ENCODE measurements around the gene PAFAH1B1.
"Not testable (repeated sequence)": the region's sequence is repeated elsewhere in the genome, so short reads cannot be mapped to it uniquely, and the experiment has no call there.

PAFAH1B1 gene

DNA sequence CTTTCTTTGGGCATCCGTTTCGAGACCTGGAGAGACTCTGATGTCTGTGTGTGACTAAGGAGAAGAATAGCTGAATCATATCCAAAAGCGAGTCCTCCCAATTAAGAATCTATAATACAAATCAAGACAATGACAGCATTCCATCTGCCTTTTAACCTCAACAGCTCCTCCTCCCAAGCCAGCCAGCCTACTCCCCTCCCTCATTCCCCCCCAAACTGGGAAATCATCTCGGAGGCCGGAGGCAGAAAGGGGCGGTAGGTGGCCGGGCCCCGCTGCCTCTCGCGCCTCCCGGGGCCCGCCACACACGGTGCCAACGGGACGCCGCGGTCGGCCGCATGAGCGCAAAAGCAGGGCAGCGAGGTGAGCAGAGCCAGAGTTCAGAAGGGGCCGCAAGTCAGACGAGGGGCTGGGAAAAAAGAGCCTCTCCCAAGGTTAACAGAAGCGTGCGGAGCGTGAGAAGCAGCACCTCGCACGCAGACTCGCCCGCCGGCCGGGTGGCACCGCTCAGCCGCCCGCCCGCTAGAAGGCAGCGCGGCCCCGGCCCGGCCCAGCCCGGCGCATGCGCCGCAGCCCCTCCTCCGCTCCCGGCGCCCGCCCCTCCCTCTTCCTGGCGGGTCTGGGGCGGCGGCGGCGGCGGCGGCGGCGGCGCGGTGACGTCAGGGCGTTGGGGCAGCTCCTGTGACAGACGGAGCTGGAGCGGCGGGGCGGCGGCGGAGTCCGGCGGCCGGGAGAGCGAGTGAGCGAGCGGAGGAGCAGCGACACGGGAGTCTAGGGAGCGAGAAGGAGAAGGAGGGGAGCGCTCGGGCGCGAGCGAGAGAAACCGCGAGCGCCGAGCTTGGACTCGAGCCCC lies at the start of gene PAFAH1B1:
PAFAH1B1 (plus strand) TSS at position 684 of the 850 bp plus-strand sequence. CDS start 44,635 bp downstream, outside the sequence.
- DNase-seq (ENCODE audit: low read depth), result peak; percentile 35
- H3K4me3 ChIP-seq (ENCODE audit: low read depth, low read length), result peak within 1 kb of the TSS; percentile 92

DNA sequence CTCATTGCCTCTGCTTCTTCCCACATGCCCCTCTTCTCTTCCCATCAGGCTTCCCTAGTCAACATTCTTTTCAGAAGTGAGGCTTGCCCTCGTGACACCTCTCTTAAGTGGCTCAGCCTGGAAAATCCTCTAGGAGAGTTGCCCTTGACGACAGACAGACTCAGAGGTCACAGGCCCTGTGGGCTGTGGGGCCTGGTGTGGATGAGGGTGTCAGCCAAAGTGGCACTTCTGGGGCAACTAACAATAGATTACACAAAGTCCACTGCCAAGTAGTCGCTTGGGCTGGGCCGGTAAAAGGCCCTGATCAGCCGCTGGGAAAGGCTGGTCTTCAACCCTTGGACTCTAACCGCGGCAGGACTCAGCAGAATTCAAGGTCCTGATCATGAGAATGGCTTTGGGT lies 48.1 kb upstream of the PAFAH1B1 start:
- no peak overlapping the region for H3K4me3 ChIP-seq (ENCODE audit: low read depth, low read length)
- DNase-seq (ENCODE audit: low read depth), result no peak

DNA sequence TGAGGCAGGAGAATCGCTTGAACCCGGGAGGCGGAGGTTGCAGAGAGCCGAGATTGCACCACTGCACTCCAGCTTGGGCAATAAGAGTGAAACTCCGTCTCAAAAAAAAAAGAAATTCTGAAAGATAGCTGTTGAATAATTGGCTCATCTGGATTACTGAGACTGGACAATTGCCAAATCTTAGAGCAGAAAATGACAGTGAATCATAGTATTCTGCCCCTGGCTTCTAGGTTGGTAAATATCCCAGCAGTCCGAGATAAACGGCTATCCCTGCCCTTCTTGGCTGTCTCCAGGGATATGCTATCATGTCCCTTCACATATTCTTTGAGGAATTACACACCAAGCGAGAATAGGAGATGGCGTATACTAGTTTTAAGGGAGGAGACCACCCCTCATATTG lies 46.3 kb upstream of the PAFAH1B1 start:
- no peak overlapping the region for H3K4me3 ChIP-seq (ENCODE audit: low read depth, low read length)
- DNase-seq (ENCODE audit: low read depth), result no peak

DNA sequence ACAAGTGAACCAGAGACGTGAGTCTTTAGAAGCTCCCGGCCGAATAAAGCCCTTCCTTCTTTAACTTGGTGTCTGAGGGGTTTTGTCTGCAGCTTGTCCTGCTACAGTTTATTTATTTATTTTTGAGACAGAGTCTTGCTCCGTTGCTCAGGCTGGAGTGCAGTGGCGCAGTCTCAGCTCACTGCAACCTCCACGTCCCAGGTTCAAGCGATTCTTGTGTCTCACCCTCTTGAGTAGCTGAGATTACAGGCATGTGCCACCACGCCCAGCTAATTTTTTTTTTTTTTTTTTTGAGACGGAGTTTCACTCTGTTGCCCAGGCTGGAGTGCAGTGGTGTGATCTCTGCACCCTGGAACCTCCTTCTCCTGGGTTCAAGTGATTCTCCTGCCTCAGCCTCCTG lies 45.4 kb upstream of the PAFAH1B1 start:
- H3K4me3 ChIP-seq (ENCODE audit: low read depth, low read length); DNase-seq (ENCODE audit: low read depth): not testable (repeated sequence)

DNA sequence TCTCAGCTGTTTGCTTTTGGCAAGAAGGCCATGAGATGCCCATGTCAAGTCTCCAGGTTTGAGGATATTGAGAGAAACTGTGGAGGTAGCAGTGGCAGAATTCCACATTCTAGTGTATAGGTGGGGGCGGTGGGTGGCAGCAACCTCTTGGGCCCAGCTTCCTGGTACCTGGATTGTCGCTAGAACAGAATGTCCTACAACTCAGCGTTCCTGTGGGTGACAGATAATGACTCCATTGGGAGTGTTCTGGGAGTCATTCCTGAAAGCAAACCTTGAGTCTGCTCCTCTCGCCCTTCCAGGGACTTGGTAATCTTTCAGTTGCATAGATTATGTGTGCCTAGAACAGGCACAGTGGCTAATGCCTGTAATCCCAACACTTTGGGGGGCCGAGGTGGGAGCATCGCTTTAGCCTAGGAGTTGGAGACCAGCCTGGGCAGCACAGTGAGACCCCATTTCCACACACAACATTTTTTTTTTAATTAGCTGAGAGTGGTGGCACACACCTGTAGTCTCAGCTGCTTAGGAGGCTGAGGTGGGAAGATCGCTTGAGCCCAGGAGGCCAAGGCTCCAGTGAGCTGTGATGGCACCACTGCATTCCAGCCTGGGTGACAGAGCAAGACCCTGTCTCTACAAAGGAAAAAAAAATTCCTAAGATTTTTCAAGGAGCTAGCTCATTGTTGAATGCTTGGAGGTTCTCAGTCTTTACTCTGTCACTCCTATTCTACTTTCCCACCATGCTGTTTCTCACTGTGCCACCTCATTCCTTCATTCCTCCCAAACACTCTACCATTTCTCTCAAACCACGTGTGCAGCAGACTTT lies 43.9 kb upstream of the PAFAH1B1 start:
- H3K4me3 ChIP-seq (ENCODE audit: low read depth, low read length), result no peak overlapping the region
- no peak for DNase-seq (ENCODE audit: low read depth)

DNA sequence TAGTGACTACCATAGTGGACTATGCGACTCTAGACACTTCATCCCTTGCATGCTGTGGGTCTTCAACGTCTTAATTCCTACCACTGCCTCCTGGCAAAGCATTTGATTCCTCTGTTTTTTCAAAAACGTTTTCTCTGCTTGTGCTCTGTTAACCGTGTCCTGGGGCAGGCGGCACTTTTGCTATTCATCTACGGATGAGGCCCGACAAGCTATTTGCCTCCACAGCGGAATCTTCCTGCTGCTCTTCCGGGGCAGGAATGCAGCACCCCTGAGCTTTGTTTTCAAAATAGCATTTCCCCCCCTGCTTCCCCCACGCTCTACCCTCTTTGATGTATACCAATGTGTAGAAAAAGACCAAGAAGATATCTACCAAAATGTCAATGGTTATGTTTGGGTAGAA lies 42.0 kb upstream of the PAFAH1B1 start:
- H3K4me3 ChIP-seq (ENCODE audit: low read depth, low read length), result no peak overlapping the region
- DNase-seq (ENCODE audit: low read depth), result no peak

DNA sequence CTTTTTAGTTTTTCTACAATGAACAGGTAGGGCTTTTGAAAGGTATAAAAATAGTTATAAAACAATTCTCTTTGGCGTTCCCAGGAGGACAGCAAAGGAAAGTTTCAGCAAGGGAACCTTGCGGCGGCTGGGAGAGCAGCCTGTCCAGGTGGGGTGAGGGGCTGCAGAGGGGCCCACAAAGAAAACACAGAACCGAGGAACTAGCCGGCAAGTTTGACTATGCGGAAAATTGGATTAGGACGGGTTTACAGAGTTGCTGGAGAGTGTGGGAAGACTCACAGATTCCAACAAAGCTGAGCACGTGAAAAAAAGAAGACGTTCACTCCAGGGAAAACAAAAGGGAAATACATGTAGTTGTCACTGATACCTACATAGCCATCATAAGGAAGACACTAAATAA lies 41.5 kb upstream of the PAFAH1B1 start:
- no peak overlapping the region for H3K4me3 ChIP-seq (ENCODE audit: low read depth, low read length)
- DNase-seq (ENCODE audit: low read depth), result no peak

DNA sequence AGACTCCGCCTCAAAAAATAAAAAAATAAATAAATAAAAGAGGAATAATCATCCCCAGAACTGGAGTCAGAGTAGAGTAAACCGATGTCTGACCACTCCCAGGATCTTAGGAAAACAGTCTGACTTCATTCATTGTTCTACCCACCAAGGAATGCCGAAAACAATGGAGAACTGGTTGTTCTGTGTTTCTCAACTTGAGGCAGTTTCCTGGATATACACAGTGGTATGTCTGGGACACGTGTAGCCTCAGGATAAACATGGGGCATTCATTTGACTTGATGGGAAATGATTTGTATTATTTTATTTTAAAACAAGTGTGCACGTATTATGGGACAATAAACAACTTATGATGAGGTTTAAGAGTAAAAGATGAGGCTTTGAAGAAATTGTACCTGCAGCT lies 32.8 kb upstream of the PAFAH1B1 start:
- H3K4me3 ChIP-seq (ENCODE audit: low read depth, low read length), result no peak overlapping the region
- DNase-seq (ENCODE audit: low read depth), result no peak

DNA sequence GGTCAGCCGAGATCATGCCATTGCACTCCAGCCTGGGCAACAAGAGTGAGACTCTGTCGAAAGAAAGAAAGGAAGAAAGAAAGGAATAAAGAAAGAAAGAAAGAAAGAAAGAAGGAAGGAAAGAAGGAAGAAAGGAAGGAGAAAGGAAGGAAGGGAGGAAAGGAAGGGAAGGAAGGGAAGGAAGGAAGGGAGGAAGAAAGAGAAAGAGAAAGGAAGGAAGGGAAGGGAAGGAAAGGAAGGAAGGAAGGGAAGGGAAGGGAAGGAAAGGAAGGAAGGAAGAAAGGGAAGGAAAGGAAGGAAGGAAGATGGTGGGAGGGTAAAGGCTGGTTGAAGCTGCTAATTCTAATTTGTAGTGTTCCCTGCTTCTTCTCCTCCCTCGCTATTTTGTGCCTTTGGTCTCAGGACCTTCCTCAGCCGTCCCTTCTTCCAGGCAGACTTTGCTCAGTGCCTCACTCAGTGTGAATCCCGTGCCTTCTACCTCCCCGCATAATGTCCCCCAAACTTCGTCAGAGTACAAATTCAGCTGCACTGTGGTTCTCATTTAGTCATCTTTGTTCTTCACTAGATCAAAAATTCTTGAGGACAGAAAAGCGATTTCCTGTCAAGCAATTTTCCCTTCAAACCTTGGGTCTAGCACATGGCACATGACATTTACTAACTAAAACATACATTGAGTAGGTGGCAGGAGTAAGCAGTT lies 31.1 kb upstream of the PAFAH1B1 start:
- DNase-seq (ENCODE audit: low read depth), result no peak
- H3K4me3 ChIP-seq (ENCODE audit: low read depth, low read length), result no peak overlapping the region

DNA sequence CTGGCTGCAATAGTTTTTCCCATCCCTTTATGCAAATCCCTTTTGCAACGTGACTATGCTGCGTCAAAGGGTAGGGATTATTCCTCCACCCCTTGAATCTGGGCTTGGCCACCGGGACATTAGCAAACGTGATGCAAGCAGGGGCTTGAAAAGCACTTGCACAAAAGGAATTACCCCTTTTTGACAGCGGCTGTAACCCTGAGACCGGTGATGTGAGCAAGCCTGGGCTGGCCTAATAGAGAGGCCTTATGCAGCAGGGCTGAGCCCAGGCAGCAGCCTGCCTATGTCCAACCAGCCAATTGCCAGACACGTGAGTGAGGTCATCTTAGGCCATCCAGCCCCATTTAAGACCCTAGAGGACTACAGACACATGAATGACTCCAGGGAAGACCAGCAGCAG lies 30.4 kb upstream of the PAFAH1B1 start:
- no peak for DNase-seq (ENCODE audit: low read depth)
- no peak overlapping the region for H3K4me3 ChIP-seq (ENCODE audit: low read depth, low read length)

DNA sequence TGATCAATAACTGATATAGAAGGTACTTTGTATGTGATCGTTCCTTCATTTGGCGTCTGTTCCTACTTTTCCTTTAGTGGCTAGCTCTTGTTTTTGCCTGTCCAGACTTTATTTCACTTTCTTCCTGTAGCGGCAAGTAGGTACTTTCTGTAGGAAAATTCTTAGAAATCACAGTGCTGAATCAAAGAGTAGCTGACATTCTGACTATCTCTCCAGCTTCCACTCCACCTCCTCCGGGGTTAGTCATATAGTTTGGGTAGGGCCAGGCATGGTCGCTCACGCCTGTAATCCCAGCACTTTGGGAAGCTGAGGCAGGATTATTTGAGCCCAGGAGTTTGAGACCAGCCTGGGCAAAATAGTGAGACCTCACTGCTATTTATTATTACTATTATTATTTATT lies 29.9 kb upstream of the PAFAH1B1 start:
- DNase-seq (ENCODE audit: low read depth), result no peak
- H3K4me3 ChIP-seq (ENCODE audit: low read depth, low read length), result no peak overlapping the region

DNA sequence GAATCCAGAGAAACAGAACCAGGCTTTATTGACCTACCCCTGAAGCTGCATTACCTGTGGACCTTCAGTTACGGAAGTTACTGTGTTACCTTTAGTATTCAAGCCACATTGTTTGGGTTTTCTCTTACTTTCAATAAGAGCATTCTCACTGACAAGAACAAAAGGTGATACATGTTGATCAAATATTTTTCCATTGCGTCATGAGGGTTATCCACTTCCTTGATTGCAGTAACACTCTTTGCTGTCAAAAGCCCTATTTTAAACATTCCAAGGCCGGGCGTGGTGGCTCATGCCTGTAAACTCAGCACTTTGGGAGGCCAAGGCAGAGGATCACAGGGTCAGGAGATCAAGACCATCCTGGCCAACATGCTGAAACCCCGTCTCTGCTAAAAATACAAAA lies 28.6 kb upstream of the PAFAH1B1 start:
- no peak overlapping the region for H3K4me3 ChIP-seq (ENCODE audit: low read depth, low read length)
- no peak for DNase-seq (ENCODE audit: low read depth)

DNA sequence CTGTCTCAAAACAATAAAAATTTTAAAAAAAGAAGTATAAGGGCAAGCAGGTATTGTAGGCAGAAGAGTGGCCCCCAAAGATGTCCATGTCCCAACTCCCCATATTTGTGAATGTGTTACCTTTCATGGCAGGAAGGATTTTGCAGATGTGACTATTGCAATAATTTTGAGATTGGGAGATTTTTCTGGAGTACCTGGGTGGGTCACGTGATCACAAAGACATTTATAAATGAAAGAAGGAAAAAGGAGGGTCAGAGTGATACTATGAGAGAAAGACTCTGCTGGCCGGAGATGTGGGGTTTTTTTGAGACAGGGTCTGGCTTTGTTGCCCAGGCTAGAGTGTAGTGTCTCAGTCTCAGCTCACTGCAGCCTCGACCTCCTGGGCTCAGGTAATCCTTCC lies 27.4 kb upstream of the PAFAH1B1 start:
- DNase-seq (ENCODE audit: low read depth), result no peak

DNA sequence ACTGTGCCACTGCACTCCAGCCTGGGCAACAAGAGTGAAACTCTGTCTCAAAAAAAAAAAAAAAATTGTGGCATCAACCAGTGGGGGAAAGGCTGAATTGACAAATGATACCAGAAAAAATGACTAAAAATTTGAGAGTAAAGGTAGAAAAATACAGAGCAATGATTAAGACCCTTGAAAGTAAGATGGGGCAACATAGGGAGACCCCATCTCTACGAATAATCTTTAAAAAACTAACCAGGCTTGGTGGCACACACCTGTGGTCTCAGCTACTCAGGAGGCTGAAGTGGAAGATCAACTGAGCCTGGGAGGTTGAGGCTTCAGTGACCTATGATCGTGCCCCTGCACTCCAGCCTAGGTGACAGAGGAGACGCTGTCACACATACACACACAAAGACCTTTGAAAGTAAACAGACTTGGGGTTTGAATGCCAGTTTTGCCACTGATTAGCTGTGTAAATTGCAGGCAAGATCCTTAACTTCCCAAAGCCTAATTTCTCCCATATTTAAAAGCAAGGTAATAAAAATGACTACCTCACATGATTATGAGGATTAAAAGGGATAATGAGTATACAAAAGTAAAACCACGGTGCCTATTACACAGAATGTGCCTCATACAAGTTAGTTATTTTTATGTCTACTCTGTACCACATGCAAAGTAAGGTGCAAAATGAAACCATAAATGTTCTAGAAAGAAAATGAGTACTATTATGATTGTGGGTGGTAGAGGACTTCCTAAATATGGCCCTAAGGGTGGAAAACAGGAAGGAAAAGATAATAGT lies 21.7 kb upstream of the PAFAH1B1 start:
- H3K4me3 ChIP-seq (ENCODE audit: low read depth, low read length), result no peak overlapping the region
- DNase-seq (ENCODE audit: low read depth), result no peak

More for the DNA sequence above, 27.4 kb upstream of the PAFAH1B1 start:
- no peak overlapping the region for H3K4me3 ChIP-seq (ENCODE audit: low read depth, low read length)

DNA sequence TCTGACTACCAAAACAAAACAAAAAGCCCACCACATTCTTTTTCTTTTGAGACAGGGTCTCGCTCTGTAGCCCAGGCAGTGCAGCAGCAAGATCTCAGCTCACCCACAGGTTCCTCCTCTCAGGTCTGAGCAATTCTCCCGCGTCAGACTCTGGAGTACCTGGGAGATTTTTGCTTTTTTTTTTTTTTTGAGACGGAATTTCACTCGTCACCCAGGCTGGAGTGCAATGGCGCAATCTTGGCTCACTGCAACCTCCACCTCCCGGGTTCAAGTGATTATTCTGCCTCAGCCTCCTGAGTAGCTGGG lies 21.2 kb upstream of the PAFAH1B1 start:
- H3K4me3 ChIP-seq (ENCODE audit: low read depth, low read length); DNase-seq (ENCODE audit: low read depth): not testable (repeated sequence)

DNA sequence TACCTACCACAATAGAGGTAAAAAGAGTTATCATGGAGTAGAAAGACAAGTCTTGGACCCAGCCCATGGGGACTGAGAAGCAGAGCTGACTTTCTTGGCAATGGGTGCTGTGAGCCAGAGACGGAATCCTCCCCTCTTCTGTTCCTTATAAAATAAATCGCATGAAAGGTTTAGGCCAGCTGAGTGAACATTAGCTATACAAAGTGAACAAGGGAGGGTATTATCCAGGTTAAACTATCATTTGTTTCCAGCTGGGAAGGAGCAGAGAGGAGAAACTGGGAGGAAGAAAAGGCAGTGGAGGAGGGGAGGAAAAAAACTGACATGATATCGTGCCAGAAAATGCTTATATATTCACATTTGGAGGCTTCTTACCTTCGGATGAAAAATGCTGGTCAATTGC lies 13.3 kb upstream of the PAFAH1B1 start:
- no peak for DNase-seq (ENCODE audit: low read depth)
- no peak overlapping the region for H3K4me3 ChIP-seq (ENCODE audit: low read depth, low read length)

DNA sequence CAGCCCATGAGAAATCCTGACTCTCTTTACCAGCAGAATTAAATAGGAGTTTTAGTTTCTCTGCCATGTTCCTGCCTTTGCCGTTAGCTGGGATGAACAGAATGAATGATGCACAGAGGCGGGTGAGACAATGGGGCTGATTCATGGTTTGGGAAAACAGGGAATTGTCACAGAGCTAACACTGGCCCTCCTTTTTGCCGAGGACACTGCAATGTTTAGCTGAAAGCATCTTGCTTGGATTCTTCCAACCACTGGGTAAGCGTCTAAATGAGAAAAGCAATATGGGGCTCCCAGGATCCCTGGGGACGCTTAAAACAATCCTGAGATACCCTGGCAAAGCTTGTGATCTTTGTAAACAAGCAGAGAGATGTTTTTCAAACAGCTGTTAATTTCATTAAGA lies 12.8 kb upstream of the PAFAH1B1 start:
- no peak overlapping the region for H3K4me3 ChIP-seq (ENCODE audit: low read depth, low read length)
- no peak for DNase-seq (ENCODE audit: low read depth)

DNA sequence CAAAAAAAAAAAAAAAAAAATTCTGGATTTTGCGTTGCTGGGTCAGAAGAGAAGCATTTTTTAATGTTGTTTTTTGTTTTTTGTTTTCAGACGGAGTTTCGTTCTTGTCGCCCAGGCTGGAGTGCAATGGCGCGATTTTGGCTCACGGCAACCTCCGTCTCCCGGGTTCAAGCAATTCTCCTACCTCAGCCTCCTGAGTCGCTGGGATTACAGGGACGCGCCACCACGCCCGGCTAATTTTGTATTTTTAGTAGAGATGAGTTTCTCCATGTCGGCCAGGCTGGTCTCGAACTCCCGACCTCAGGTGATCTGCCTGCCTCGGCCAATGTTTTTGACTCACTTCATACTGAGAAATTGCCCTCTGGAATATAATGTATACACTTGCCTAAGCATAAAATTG lies 11.0 kb upstream of the PAFAH1B1 start:
- H3K4me3 ChIP-seq (ENCODE audit: low read depth, low read length), result no peak overlapping the region
- no peak for DNase-seq (ENCODE audit: low read depth)

DNA sequence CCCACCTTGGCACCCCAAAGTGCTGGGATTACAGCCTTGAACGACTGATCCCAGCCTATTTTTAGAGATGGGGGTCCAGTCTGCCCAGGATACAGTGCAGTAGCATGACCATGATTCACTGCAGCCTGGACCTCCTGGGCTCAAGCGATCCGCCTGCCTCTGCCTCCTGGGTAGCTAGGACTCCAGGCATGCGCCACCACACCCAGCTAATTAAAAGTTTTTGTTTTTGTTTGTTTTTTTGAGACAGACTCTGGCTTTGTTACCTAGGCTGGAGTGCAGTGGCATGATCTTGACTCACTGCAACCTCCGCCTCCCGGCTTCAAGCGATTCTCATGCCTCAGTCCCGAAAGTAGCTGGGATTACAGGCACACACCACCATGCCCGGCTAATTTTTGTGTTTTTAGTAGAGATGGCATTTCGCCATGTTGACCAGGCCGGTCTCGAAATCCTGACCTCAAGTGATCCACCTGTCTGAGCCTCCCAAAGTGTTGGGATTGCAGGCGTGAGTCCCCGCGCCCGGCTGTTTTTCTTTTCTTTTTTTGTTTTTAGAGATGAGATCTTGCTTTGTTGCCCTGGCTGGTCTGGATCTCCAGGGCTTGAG lies 2.3 kb upstream of the PAFAH1B1 start:
- H3K4me3 ChIP-seq (ENCODE audit: low read depth, low read length), result no peak overlapping the region
- DNase-seq (ENCODE audit: low read depth), result no peak
